Kidney (tissue), 14 donors: ENCODE data around the gene KRTAP3-2. TPM values are rescaled to one million over a fixed set of nuclear protein-coding genes. Genes with fewer than 3 reads are reported as not detected.

Experiments
- DNase-seq, 5 donors: peaks; one replicate each; pipeline ENCODE4 v3.0.0-alpha.2; 2013 to 2020
- FAIRE-seq: peaks from 2 replicates; lab custom pipeline; 2012; peaks lifted over from hg19 to GRCh38; lab: Jason Lieb, UNC
- H3K27ac ChIP-seq, 2 donors: one replicate each; pipeline ENCODE4 v1.7.0; 2013; ENCODE audit warnings: low read depth in 2 of 2, low read length in 2 of 2, inconsistent platforms in 1 of 2
- H3K27me3 ChIP-seq: one replicate; pipeline ENCODE4 v1.7.1; 2013; ENCODE audit warnings: low read length, inconsistent platforms; ENCODE audit not compliant: control insufficient read depth, insufficient read depth
- H3K36me3 ChIP-seq, 3 donors: one replicate each; pipeline versions ENCODE4 v1.7.0 to v1.7.1; 2013; ENCODE audit warnings: low read length in 3 of 3, control low read depth in 1 of 3, inconsistent platforms in 1 of 3; ENCODE audit not compliant: insufficient read depth in 3 of 3, control insufficient read depth in 2 of 3
- H3K4me1 ChIP-seq, 3 donors: one replicate each; pipeline versions ENCODE4 v1.7.0 to v1.7.1; 2013; ENCODE audit warnings: low read length in 3 of 3, inconsistent platforms in 1 of 3, low read depth in 1 of 3; ENCODE audit not compliant: control insufficient read depth in 2 of 3, insufficient read depth in 2 of 3
- H3K4me3 ChIP-seq, 3 donors: one replicate each; pipeline versions ENCODE4 v1.7.0 to v1.8.1; 2013; ENCODE audit warnings: low read length in 3 of 3, control low read depth in 1 of 3, inconsistent platforms in 1 of 3
- H3K9ac ChIP-seq, 3 donors: one replicate each; pipeline versions ENCODE4 v1.7.0 to v1.7.1; 2013; ENCODE audit warnings: low read length in 3 of 3, control low read depth in 1 of 3, inconsistent platforms in 1 of 3
- H3K9me3 ChIP-seq, 3 donors: one replicate each; pipeline versions ENCODE4 v1.7.0 to v1.7.1; 2013; ENCODE audit warnings: low read length in 3 of 3, control low read depth in 1 of 3, inconsistent platforms in 1 of 3; ENCODE audit not compliant: control insufficient read depth in 2 of 3, insufficient read depth in 1 of 3
- intact Hi-C: fragments of 100-400 bp; cut with DNase I; formaldehyde crosslinking; loops from one replicate; pipeline ENCODE4 v1.11.1; 2022
- polyA plus RNA-seq: library from polyadenylated mRNA; stranded (reverse); fragments of 350-450 nt; fragmentation: Illumina TruSeq; extraction: RNeasy Lipid Tissue Mini Kit (QIAGEN cat#74804); gene quantifications from one replicate; pipeline ENCODE4 v1.2.3, GENCODE V29; 2014; ENCODE audit warnings: low read depth, low replicate concordance; ENCODE audit not compliant: insufficient read depth
- total RNA-seq: library from RNA; stranded (reverse); fragmentation: NEBNext Ultra II Directional; extraction: Animal tissue kit (Norgen Biotek cat#: 25700); gene quantifications from one replicate; pipeline ENCODE4 v1.2.1, GENCODE V29; 2021
- TF ChIP-seq, protein P1 (sequence below): IDR thresholded peaks from 3 replicates; pipeline ENCODE4 v1.5.1; 2012; ENCODE audit warnings: mild to moderate bottlenecking, moderate library complexity, borderline replicate concordance; ENCODE audit not compliant: insufficient read depth; ENCODE audit errors: extremely low read depth
- donor health status: control.
- donor health status: control.
- donor health status: control.
- donor health status: control.
- donor health status: control.
- donor health status: DM: yes; HTN: yes; CAD: no.
- donor health status: Normal renal cell carcinoma (clear cell type).

The KRTAP3-2 gene
- total and polyA plus RNA-seq, 2 donors from 2014 or later: not detected

DNA sequence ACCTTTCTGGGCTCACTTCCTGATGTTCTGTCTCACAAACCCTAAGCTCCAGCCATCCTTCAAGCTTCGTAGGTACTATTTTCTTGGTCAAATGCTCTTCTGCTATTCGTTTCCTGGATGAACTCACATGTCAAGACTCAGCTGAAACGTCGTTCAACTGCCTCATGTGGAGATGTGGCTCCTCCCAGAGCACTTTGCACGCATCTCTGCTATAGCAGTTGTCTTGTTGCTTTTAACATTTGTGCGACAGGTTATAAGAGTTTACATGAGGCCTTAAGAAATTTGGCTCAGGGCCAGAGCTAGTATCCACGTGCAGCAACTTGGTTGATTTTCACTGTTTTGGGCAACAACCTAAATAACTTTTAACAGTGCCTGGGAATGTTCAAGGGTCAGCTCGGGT lies 12.8 kb downstream of the KRTAP3-2 start:
- no peak for FAIRE-seq
- intact Hi-C loops: no loop called here
- no peak overlapping the region for H3K9ac ChIP-seq

DNA sequence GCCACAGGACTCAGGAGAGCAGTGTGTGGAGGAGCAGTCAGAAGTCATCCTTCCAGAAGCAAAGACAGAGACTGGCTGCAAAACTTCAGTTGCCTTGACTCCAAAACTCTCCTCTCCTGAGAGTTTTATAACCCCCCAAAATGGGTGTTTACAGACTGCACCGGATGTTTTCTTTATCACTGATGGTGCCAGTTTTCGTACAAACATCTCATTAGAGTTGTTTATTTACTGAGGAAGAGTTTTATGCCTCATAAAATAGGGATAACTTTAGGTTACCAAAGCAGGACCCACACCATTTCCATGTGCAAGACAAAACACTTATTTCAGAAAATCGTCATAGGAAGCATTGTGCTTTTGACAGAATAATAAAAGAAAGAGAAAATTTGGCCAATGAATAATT lies 15.5 kb downstream of the KRTAP3-2 start, which contains the start of gene KRT40:
TSS of gene KRT40 (minus strand) at position 101 of the 400 bp plus-strand sequence. CDS start at position 48, 53 bp downstream.
- FAIRE-seq (no peak), DNase-seq (no peak)
- H3K9me3 ChIP-seq: no peaks in the 10 kb centered on the region
- no peaks in the 10 kb centered on the region for H3K36me3 ChIP-seq
- H3K4me1 ChIP-seq: no peaks in the 10 kb centered on the region
- H3K9ac ChIP-seq: no peak within 1 kb of the TSS
- H3K27me3 ChIP-seq: no peaks in the 10 kb centered on the region
- no peak within 1 kb of the TSS for H3K27ac ChIP-seq
- intact Hi-C loops: no loop called here
- H3K4me3 ChIP-seq: no peak within 1 kb of the TSS
- TF ChIP-seq, protein P1, sequence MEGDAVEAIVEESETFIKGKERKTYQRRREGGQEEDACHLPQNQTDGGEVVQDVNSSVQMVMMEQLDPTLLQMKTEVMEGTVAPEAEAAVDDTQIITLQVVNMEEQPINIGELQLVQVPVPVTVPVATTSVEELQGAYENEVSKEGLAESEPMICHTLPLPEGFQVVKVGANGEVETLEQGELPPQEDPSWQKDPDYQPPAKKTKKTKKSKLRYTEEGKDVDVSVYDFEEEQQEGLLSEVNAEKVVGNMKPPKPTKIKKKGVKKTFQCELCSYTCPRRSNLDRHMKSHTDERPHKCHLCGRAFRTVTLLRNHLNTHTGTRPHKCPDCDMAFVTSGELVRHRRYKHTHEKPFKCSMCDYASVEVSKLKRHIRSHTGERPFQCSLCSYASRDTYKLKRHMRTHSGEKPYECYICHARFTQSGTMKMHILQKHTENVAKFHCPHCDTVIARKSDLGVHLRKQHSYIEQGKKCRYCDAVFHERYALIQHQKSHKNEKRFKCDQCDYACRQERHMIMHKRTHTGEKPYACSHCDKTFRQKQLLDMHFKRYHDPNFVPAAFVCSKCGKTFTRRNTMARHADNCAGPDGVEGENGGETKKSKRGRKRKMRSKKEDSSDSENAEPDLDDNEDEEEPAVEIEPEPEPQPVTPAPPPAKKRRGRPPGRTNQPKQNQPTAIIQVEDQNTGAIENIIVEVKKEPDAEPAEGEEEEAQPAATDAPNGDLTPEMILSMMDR: no peak

More for the DNA sequence above, 12.8 kb downstream of the KRTAP3-2 start:
- Histone ChIP-seq H3K27me3 (no peaks in the 10 kb centered on the region), H3K4me1 (no peaks in the 10 kb centered on the region), H3K4me3 (no peak overlapping the region), H3K9me3 (no peaks in the 10 kb centered on the region), H3K36me3 (no peaks in the 10 kb centered on the region), H3K27ac (no peak overlapping the region)
- TF ChIP-seq, protein P1: no peak
- no peak for DNase-seq

DNA sequence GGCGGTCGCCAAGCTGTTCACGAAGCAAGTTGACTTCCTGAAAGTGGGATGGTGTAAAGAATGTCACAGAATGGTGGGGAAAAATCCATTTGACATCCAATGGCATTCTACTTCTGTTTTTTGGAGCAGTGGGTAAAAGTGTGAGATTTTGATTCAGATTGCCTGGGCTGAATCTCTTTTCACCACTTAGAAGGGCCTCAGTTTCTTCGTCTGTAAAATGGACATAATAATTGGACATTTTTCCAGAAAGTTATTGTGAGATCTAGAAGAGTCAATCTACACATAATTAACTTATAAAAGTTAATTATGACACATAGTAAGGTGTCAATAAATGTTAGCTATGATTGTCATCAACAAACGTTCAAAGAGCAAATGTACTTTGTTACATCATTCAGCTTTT lies 18.6 kb downstream of the KRTAP3-2 start:
- no peaks in the 10 kb centered on the region for H3K4me1 ChIP-seq
- H3K36me3 ChIP-seq: no peaks in the 10 kb centered on the region
- no peak overlapping the region for H3K4me3 ChIP-seq
- H3K27me3 ChIP-seq: no peaks in the 10 kb centered on the region
- DNase-seq: no peak
- TF ChIP-seq, protein P1: no peak
- no peak for FAIRE-seq
- H3K9me3 ChIP-seq: no peaks in the 10 kb centered on the region
- intact Hi-C loops: no loop called here
- no peak overlapping the region for H3K9ac ChIP-seq
- no peak overlapping the region for H3K27ac ChIP-seq

DNA sequence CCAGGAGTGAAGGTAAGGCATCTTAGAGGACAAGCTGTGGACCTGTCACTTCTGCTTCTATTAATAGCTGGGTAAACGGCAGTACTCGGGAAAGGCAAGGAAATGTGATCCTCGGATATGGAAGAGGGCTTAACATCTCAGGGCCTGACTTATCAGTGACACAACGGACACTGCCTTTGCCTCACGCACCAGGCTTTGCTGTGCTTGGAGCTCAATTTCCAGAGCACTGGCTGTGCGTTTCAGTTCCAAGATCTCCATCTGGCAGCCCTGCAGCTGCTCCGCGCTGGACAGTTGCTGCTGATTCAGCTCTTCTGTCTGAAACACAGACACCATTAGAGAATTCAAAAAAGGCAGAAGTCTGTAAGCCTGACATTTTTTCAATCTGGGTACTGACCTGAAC lies 19.1 kb downstream of the KRTAP3-2 start:
- DNase-seq: peak in 3 of 5 donors; percentile 21 to 69 (median 50)
- H3K9me3 ChIP-seq: no peaks in the 10 kb centered on the region
- H3K27me3 ChIP-seq: no peaks in the 10 kb centered on the region
- FAIRE-seq: no peak
- no peaks in the 10 kb centered on the region for H3K4me1 ChIP-seq
- H3K4me3 ChIP-seq: no peak overlapping the region
- H3K36me3 ChIP-seq: no peaks in the 10 kb centered on the region
- H3K9ac ChIP-seq: no peak overlapping the region
- TF ChIP-seq, protein P1: no peak
- H3K27ac ChIP-seq: no peak overlapping the region
- intact Hi-C loops: no loop called here
